HCT116 (cell line): Measurements from ENCODE around the gene GNAO1.

ENCODE experiments used
- CBX3 ChIP-seq: IDR thresholded peaks from 2 replicates; pipeline ENCODE4 v1.6.1; 2012; ENCODE audit warnings: low read depth
- CTCF ChIP-seq, 3 experiments: fragments of 200-600 bp in 1 of 3; sonication (generic) in 1 of 3; IDR thresholded peaks in 2 of 3; conservative IDR thresholded peaks in 1 of 3; 2 replicates each; pipeline ENCODE4 v1.5.1; 2012 to 2017; ENCODE audit warnings: low read depth in 2 of 3, low read length in 2 of 3, antibody characterized with exemption in 1 of 3, borderline replicate concordance in 1 of 3, control low read depth in 1 of 3, mild to moderate bottlenecking in 1 of 3, mixed read lengths in 1 of 3, mixed run types in 1 of 3, moderate library complexity in 1 of 3; ENCODE audit not compliant: insufficient read depth in 1 of 3
- EZH2 ChIP-seq: fragments of 200-600 bp; sonication (generic); IDR thresholded peaks from 2 replicates; pipeline ENCODE4 v1.6.1; 2017; ENCODE audit warnings: antibody characterized with exemption, mixed run types
- MAX ChIP-seq: IDR thresholded peaks from 2 replicates; pipeline ENCODE4 v1.6.1; 2012
- POLR2A ChIP-seq: IDR thresholded peaks from 2 replicates; pipeline ENCODE4 v1.7.0; 2011; ENCODE audit warnings: borderline replicate concordance; ENCODE audit not compliant: insufficient read depth, insufficient read length; ENCODE audit errors: extremely low read depth
- POLR2AphosphoS5 ChIP-seq: IDR thresholded peaks from 2 replicates; pipeline ENCODE4 v1.6.1; 2011; ENCODE audit warnings: mild to moderate bottlenecking, low read depth, low read length, moderate library complexity
- RAD21 ChIP-seq: IDR thresholded peaks from 2 replicates; pipeline ENCODE4 v1.6.1; 2012; ENCODE audit warnings: low read depth, mild to moderate bottlenecking
- TF ChIP-seq, protein P1 (sequence below): IDR thresholded peaks from 2 replicates; pipeline ENCODE4 v1.6.1; 2012

- TF ChIP-seq POLR2A (no peak), CTCF (IDR thresholded peaks at IDR 0.05 in 2 of 3, conservative IDR thresholded peaks at IDR 0.05 in 1 of 3; ENCODE audit: borderline replicate concordance in 1 of 3, insufficient read depth in 1 of 3, low read depth in 2 of 3, low read length in 2 of 3) (no peak), POLR2AphosphoS5 (no peak), RAD21 (no peak), CBX3 (no peak), EZH2 (no peak), MAX (no peak)
- TF ChIP-seq, protein P1, sequence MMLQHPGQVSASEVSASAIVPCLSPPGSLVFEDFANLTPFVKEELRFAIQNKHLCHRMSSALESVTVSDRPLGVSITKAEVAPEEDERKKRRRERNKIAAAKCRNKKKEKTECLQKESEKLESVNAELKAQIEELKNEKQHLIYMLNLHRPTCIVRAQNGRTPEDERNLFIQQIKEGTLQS: no peak
Observed at GRCh38 chr16:56354016-56354415, 162.7 kb downstream of the GNAO1 start.
